GM04503 (cell line): Measurements from ENCODE around the gene SEMA4D.

ENCODE experiments used
- DNase-seq: peaks from one replicate; pipeline ENCODE4 v3.0.0-alpha.2; 2012; ENCODE audit warnings: low read depth

SEMA4D gene

GRCh38 chr9:89528131-89528530, 30.2 kb upstream of the SEMA4D start:
- DNase-seq = no peak

GRCh38 chr9:89527084-89527483, 29.2 kb upstream of the SEMA4D start:
- DNase-seq = no peak

- no peak for DNase-seq
Measured at GRCh38 chr9:89526667-89527066, 28.8 kb upstream of the SEMA4D start.

GRCh38 chr9:89525446-89526374, 27.8 kb upstream of the SEMA4D start:
- DNase-seq = no peak

GRCh38 chr9:89524963-89525362, 27.1 kb upstream of the SEMA4D start:
- DNase-seq = no peak

- DNase-seq = no peak
Measured at GRCh38 chr9:89523948-89524347, 26.0 kb upstream of the SEMA4D start.

GRCh38 chr9:89522959-89523285, 25.0 kb upstream of the SEMA4D start:
- no peak for DNase-seq

- DNase-seq = no peak
Measured at GRCh38 chr9:89522261-89522958, 24.5 kb upstream of the SEMA4D start.

GRCh38 chr9:89519366-89519805, 21.5 kb upstream of the SEMA4D start:
- DNase-seq = no peak

- DNase-seq = no peak
Measured at GRCh38 chr9:89518466-89519365, 20.8 kb upstream of the SEMA4D start.

GRCh38 chr9:89515416-89515815, 17.5 kb upstream of the SEMA4D start:
- no peak for DNase-seq

GRCh38 chr9:89514956-89515355, 17.0 kb upstream of the SEMA4D start:
- no peak for DNase-seq

- DNase-seq = no peak
Measured at GRCh38 chr9:89514337-89514736, 16.4 kb upstream of the SEMA4D start.

GRCh38 chr9:89513837-89514236, 15.9 kb upstream of the SEMA4D start:
- DNase-seq = no peak

- no peak for DNase-seq
Measured at GRCh38 chr9:89512382-89512781, 14.5 kb upstream of the SEMA4D start.

GRCh38 chr9:89508951-89509615, 11.2 kb upstream of the SEMA4D start:
- no peak for DNase-seq

GRCh38 chr9:89505911-89506310, 8.0 kb upstream of the SEMA4D start:
- DNase-seq = no peak

GRCh38 chr9:89505048-89505447, 7.1 kb upstream of the SEMA4D start:
- DNase-seq = no peak

GRCh38 chr9:89502671-89503070, 4.8 kb upstream of the SEMA4D start:
- DNase-seq = no peak

GRCh38 chr9:89502038-89502601, 4.2 kb upstream of the SEMA4D start:
- DNase-seq = no peak

GRCh38 chr9:89501311-89501898, 3.5 kb upstream of the SEMA4D start:
- DNase-seq = no peak
